Activated T-helper 1 cell treated with anti-CD3 and anti-CD28 coated beads, Interleukin-2, amount 50 U/mL, for 16 hours (primary cell): ENCODE data around the gene DBNDD2.

Experiments used
- DNase-seq, 2 donors: peaks; one replicate each; pipeline ENCODE4 v3.0.0-alpha.2; 2020; ENCODE audit warnings: low read depth in 1 of 2, low spot score in 1 of 2

DBNDD2 gene

GRCh38 chr20:45415822-45416637 is 7.9 kb downstream of the DBNDD2 start, which contains the start of gene PIGT:
Gene PIGT (plus strand): TSS chr20:45416141. CDS start chr20:45416157, 16 bp downstream.
- peak; percentile 72 to 84 for DNase-seq

GRCh38 chr20:45416917-45417316 is 8.8 kb downstream of the DBNDD2 start:
- DNase-seq, result no peak

GRCh38 chr20:45419188-45420091 is 11.4 kb downstream of the DBNDD2 start:
- DNase-seq, result no peak

GRCh38 chr20:45420125-45420524 is 12.0 kb downstream of the DBNDD2 start:
- no peak for DNase-seq

GRCh38 chr20:45423700-45424099 is 15.6 kb downstream of the DBNDD2 start:
- DNase-seq, result no peak

GRCh38 chr20:45425561-45425960 is 17.5 kb downstream of the DBNDD2 start:
- no peak for DNase-seq

- DNase-seq, result no peak
These were observed 18.4 kb downstream of the DBNDD2 start for GRCh38 chr20:45426320-45427016.

GRCh38 chr20:45427236-45428149 is 19.4 kb downstream of the DBNDD2 start:
- DNase-seq, result no peak

GRCh38 chr20:45429618-45430017 is 21.5 kb downstream of the DBNDD2 start:
- DNase-seq, result no peak

GRCh38 chr20:45432294-45432693 is 24.2 kb downstream of the DBNDD2 start:
- no peak for DNase-seq

- no peak for DNase-seq
These were observed 25.2 kb downstream of the DBNDD2 start for GRCh38 chr20:45433316-45433715.

- DNase-seq, result no peak
These were observed 25.9 kb downstream of the DBNDD2 start for GRCh38 chr20:45433976-45434375.

- DNase-seq, result peak; percentile 77 to 86
These were observed 28.8 kb downstream of the DBNDD2 start for GRCh38 chr20:45436732-45437485.

- DNase-seq, result no peak
These were observed 32.3 kb downstream of the DBNDD2 start for GRCh38 chr20:45440424-45440823.

GRCh38 chr20:45440891-45441685 is 33.0 kb downstream of the DBNDD2 start:
- no peak for DNase-seq

- DNase-seq, result no peak
These were observed 33.7 kb downstream of the DBNDD2 start for GRCh38 chr20:45441746-45442145.

- DNase-seq, result no peak
These were observed 36.0 kb downstream of the DBNDD2 start for GRCh38 chr20:45444050-45444449.

GRCh38 chr20:45445805-45446562 is 37.9 kb downstream of the DBNDD2 start:
- DNase-seq, result no peak
